ENCODE results near the gene VOPP1. TPM values are rescaled to one million over a fixed set of nuclear protein-coding genes. Genes with fewer than 3 reads are reported as not detected.

VOPP1 gene
- total RNA-seq, 4 donors from 2014 or later: 15.1 to 29.8 (median 22.9) TPM

GRCh38 chr7:55502124-55502857 is 70.0 kb downstream of the VOPP1 start:
- WGBS, 2 donors: 85 to 89% methylated on average over 13 of the region's 13 CpGs
- H3K4me3 ChIP-seq (ENCODE audit: low read depth, poor library complexity, severe bottlenecking): no peak overlapping the region
- DNase-seq (ENCODE audit: low spot score in 2 of 2): no peak
- intact Hi-C loops (cut with DNase I; ENCODE audit: low total_unique reads): no loop called here
- TF ChIP-seq POLR2A (IDR thresholded peaks at IDR 0.05): no peak
- no peak for TF ChIP-seq CTCF (IDR thresholded peaks at IDR 0.05)

GRCh38 chr7:55501611-55502010 is 70.7 kb downstream of the VOPP1 start:
- WGBS, 2 donors: 50 to 67% methylated on average over 3 of the region's 3 CpGs
- H3K4me3 ChIP-seq (ENCODE audit: low read depth, poor library complexity, severe bottlenecking): no peak overlapping the region
- intact Hi-C loops (cut with DNase I; ENCODE audit: low total_unique reads): no loop called here
- no peak for DNase-seq (ENCODE audit: low spot score in 2 of 2)
- TF ChIP-seq POLR2A (IDR thresholded peaks at IDR 0.05): no peak
- no peak for TF ChIP-seq CTCF (IDR thresholded peaks at IDR 0.05)

- no peak for DNase-seq (ENCODE audit: low spot score in 2 of 2)
- no peak for TF ChIP-seq POLR2A (IDR thresholded peaks at IDR 0.05)
- 83 to 88% methylated on average over 7 of the region's 7 CpGs for WGBS, 2 donors
- intact Hi-C loops (cut with DNase I; ENCODE audit: low total_unique reads): no loop called here
- no peak overlapping the region for H3K4me3 ChIP-seq (ENCODE audit: low read depth, poor library complexity, severe bottlenecking)
Observed at GRCh38 chr7:55500117-55500756, 72.1 kb downstream of the VOPP1 start.

GRCh38 chr7:55499591-55499990 is 72.7 kb downstream of the VOPP1 start:
- no peak overlapping the region for H3K4me3 ChIP-seq (ENCODE audit: low read depth, poor library complexity, severe bottlenecking)
- TF ChIP-seq CTCF (IDR thresholded peaks at IDR 0.05) (no peak), POLR2A (IDR thresholded peaks at IDR 0.05) (no peak)
- 95 to 96% methylated on average over 12 of the region's 12 CpGs for WGBS, 2 donors
- DNase-seq (ENCODE audit: low spot score in 2 of 2): no peak
- intact Hi-C loops (cut with DNase I; ENCODE audit: low total_unique reads): no loop called here

- no peak for TF ChIP-seq POLR2A (IDR thresholded peaks at IDR 0.05)
- no peak for TF ChIP-seq CTCF (IDR thresholded peaks at IDR 0.05)
- whole genome bisulfite sequencing, 2 donors: 95% methylated on average over 4 of the region's 4 CpGs
- no peak for DNase-seq (ENCODE audit: low spot score in 2 of 2)
- H3K4me3 ChIP-seq (ENCODE audit: low read depth, poor library complexity, severe bottlenecking): no peak overlapping the region
- intact Hi-C loops (cut with DNase I; ENCODE audit: low total_unique reads): no loop called here
Observed at GRCh38 chr7:55498770-55499169, 73.5 kb downstream of the VOPP1 start.

GRCh38 chr7:55498142-55498541 is 74.2 kb downstream of the VOPP1 start:
- DNase-seq (ENCODE audit: low spot score in 2 of 2): no peak
- no peak for TF ChIP-seq POLR2A (IDR thresholded peaks at IDR 0.05)
- no peak for TF ChIP-seq CTCF (IDR thresholded peaks at IDR 0.05)
- WGBS, 2 donors: 91 to 94% methylated on average over 7 of the region's 7 CpGs
- intact Hi-C loops (cut with DNase I; ENCODE audit: low total_unique reads): no loop called here
- H3K4me3 ChIP-seq (ENCODE audit: low read depth, poor library complexity, severe bottlenecking): no peak overlapping the region
